Measurements from ENCODE around the gene LMF1.

- no peak for TF ChIP-seq CTCF (IDR thresholded peaks at IDR 0.05)
- no peak for TF ChIP-seq EZH2 (IDR thresholded peaks at IDR 0.05; ENCODE audit: borderline replicate concordance, insufficient read depth, low read depth, low read length, poor library complexity, severe bottlenecking)
These were observed 37.2 kb downstream of the LMF1 start for GRCh38 chr16:933581-933980.

All from B cell (primary cell).